HepG2 (cell line): ENCODE results near the gene ARHGEF1. TPM values are rescaled to one million over a fixed set of nuclear protein-coding genes. Genes with fewer than 3 reads are reported as not detected.
A peak's percentile ranks its signal among the peaks of the same experiment; 100 is the strongest.

Experiments used
- ARID2 ChIP-seq: sonication (generic); formaldehyde crosslinking; IDR thresholded peaks from 2 replicates; pipeline ENCODE4 v1.8.1; 2022; ENCODE audit warnings: mild to moderate bottlenecking, missing genetic modification reagents, borderline replicate concordance
- BATF2 ChIP-seq: sonication (generic); formaldehyde crosslinking; IDR thresholded peaks from 2 replicates; pipeline ENCODE4 v1.8.0; 2022; ENCODE audit warnings: mild to moderate bottlenecking, missing genetic modification reagents, moderate library complexity
- BCL3 ChIP-seq: sonication (generic); formaldehyde crosslinking; IDR thresholded peaks from 2 replicates; pipeline ENCODE4 v1.5.1; 2020; ENCODE audit warnings: mild to moderate bottlenecking, missing genetic modification reagents, moderate library complexity
- GATA4 ChIP-seq: sonication (generic); IDR thresholded peaks from 2 replicates; pipeline ENCODE4 v1.6.1; 2016; ENCODE audit warnings: antibody characterized with exemption, low read depth, borderline replicate concordance
- GFI1 ChIP-seq: sonication (generic); formaldehyde crosslinking; IDR thresholded peaks from 2 replicates; pipeline ENCODE4 v1.5.0; 2020; ENCODE audit warnings: missing genetic modification reagents, mild to moderate bottlenecking, borderline replicate concordance
- HBP1 ChIP-seq: IDR thresholded peaks from 2 replicates; pipeline ENCODE4 v1.6.1; 2016; ENCODE audit warnings: low read depth, control low read depth
- PAWR ChIP-seq: sonication (generic); formaldehyde crosslinking; IDR thresholded peaks from 2 replicates; pipeline ENCODE4 v1.4.0; 2020; ENCODE audit warnings: missing genetic modification reagents, mild to moderate bottlenecking, borderline replicate concordance
- PHF5A ChIP-seq: IDR thresholded peaks from one replicate; pipeline ENCODE4 v1.6.1; 2018; ENCODE audit warnings: low read depth, missing genetic modification reagents; ENCODE audit not compliant: unreplicated experiment
- PRPF4 ChIP-seq: fragments of 200-400 bp; formaldehyde crosslinking; IDR thresholded peaks from 2 replicates; pipeline ENCODE4 v1.6.1; 2016; ENCODE audit warnings: low read length, low read depth; ENCODE audit not compliant: poor library complexity, severe bottlenecking
- SP2 ChIP-seq: sonication (generic); formaldehyde crosslinking; IDR thresholded peaks from 2 replicates; pipeline ENCODE4 v1.5.1; 2020; ENCODE audit warnings: mild to moderate bottlenecking, missing genetic modification reagents
- TFDP2 ChIP-seq: sonication (generic); formaldehyde crosslinking; IDR thresholded peaks from 2 replicates; pipeline ENCODE4 v1.4.0; 2020; ENCODE audit warnings: missing genetic modification reagents
- ZNF160 ChIP-seq: sonication (generic); formaldehyde crosslinking; IDR thresholded peaks from 2 replicates; pipeline ENCODE4 v1.8.0; 2022; ENCODE audit warnings: mild to moderate bottlenecking, inconsistent platforms, missing genetic modification reagents
- ZNF512 ChIP-seq: sonication (generic); formaldehyde crosslinking; IDR thresholded peaks from 2 replicates; pipeline ENCODE4 v1.4.0; 2020; ENCODE audit warnings: mild to moderate bottlenecking, missing genetic modification reagents
- ZXDC ChIP-seq: sonication (generic); formaldehyde crosslinking; IDR thresholded peaks from 2 replicates; pipeline ENCODE4 v1.5.0; 2020; ENCODE audit warnings: mild to moderate bottlenecking, missing genetic modification reagents
- polyA plus RNA-seq, 8 experiments: library from polyadenylated mRNA; depleted of rRNA in 3 of 8; stranded (reverse) in 7 of 8; unstranded in 1 of 8; fragments of >200 nt; fragmentation: Illumina TruSeq in 4 of 8; extraction: Trizol in 4 of 8; gene quantifications; 2 replicates each; pipeline versions ENCODE4 v1.2.1 to v1.2.3, GENCODE V29; 2011 to 2016; ENCODE audit warnings: low read depth in 4 of 8, missing spikeins in 1 of 8, mixed read lengths in 1 of 8; ENCODE audit not compliant: insufficient read depth in 1 of 8
- total RNA-seq, 5 experiments: library from RNA; depleted of rRNA; stranded (reverse); fragments of >200 nt; fragmentation: Illumina TruSeq; extraction: Trizol; gene quantifications; 2 replicates each; pipeline ENCODE4 v1.2.3, GENCODE V29; 2016; ENCODE audit warnings: low read depth in 1 of 5

Gene ARHGEF1
- total and polyA plus RNA-seq, 2 of the 13 experiments (the other 11 are each of a cell fraction or from before 2014, with no cell fraction given): 33.7 to 34.7 TPM

GRCh38 chr19:41883821-41884733, 1.1 kb downstream of the ARHGEF1 start (continued):
- TF ChIP-seq ARID2 (CRISPR knock-in tag) (no peak), ZXDC (peak; percentile 43; the same call in 1 of the 2 replicates), ZNF160 (CRISPR knock-in tag) (0 out of 2 replicates have a peak, but pooled peaks have one; percentile 30), HBP1 (no peak; the same call in 1 of the 2 replicates), GATA4 (no peak), GFI1 (no peak; the same call in 1 of the 2 replicates), ZNF512 (no peak), TFDP2 (peak; percentile 53; the same call in 1 of the 2 replicates), SP2 (CRISPR knock-in tag) (peak; percentile 38; the same call in 1 of the 2 replicates), PRPF4 (no peak), BCL3 (CRISPR knock-in tag) (0 out of 2 replicates have a peak, but pooled peaks have one; percentile 20), PAWR (CRISPR knock-in tag) (no peak), BATF2 (0 out of 2 replicates have a peak, but pooled peaks have one; percentile 32), PHF5A (CRISPR knock-in tag) (peak; percentile 87)
